Hematopoietic multipotent progenitor cell treated with erythropoietin and hydrocortisone succinate and interleukin-3 and kit ligand, for 4 days (in vitro differentiated cells): ENCODE data around the gene FLT3.
"Not testable (repeated sequence)": the region's sequence is repeated elsewhere in the genome, so short reads cannot be mapped to it uniquely, and the experiment has no call there.

ENCODE experiments used
- DNase-seq: peaks from one replicate; pipeline ENCODE4 v3.0.0-alpha.2; 2015

FLT3 gene

GRCh38 chr13:27971236-27971645, 129.1 kb downstream of the FLT3 start:
- no peak for DNase-seq

DNA sequence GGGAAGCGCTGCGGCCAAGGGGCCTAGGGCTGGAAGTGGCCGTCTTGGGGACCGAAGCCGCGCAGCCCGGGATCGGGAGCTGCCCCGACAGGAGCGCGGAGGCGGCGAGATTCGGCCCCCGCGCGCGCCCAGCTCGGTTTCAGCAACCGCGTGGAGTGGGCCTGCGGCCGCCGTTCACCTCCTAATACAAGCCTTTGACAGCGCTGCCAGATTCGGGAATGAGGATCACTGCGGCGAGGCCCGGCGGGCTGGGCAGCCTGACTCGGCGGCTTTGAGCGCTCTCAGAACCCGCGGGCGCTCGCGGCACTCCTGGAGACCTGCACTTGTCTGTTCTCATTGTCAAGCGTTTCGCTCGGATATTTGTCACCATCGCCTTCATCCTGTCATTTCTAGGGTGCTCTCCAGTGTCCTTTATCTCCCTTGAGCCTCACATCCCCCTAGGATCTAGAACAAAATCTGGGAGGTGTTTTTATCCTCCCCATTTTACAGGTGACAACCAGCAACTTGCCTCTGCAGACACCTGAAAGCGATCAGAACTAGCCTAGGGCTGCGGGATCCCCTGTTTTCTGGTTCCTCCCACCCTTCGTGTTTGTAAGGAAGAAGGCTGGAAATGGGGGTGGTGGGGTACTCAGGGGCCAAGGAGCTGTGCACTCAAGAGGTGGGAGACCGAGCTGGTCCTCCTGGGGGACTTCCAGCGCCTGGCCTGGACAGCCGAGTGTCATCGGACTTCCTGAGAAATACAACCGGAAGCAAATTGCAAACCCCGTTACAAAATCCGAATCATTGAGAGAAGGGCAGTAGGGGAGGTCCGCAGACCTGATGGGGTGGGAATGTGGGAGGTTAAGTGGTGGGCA, 129.8 kb downstream of the FLT3 start:
- no peak for DNase-seq

- DNase-seq = no peak
Observed at GRCh38 chr13:27969866-27970229, 130.5 kb downstream of the FLT3 start.

DNA sequence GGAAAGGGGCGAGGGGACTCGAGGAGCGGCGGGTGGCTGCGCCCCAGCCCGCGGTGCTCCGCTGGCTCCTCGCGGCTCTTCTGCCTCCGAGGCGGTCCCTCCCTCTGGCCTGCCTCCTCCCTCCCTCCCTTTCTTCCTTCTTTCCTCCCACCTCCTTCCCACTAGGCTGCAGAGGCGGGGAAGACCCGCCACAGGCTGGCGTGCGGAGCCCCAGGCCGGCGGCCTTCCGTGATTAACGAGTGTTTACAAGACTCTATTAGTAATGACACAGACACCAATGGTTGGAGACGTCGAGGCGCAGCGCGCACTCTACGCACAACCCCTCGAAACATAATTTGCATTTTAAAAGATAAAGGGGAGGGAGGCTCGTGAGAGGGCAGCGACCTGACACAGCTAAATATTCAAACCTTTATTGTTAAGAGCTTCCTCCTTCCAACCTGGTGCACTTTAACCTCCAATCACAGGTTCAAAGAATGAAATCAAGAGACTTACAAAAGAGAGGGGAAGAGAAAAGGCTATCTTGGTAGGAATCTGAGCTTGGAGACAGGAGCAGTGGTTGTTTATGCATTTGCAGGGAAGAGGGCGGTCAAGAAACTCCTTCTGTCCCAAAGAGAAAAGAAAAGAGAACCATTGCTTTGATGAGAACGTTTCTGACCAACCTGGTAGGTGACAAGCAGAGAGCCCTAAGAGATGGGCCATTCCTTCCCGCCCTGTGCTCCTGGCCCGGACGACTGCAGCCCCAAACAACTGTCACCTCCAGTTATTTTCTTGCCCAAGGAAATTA, 131.1 kb downstream of the FLT3 start, which contains the start of gene CDX2:
Gene CDX2 (minus strand): TSS at position 234 of the 784 bp plus-strand sequence. CDS start 309 bp downstream, outside the sequence.
- DNase-seq = no peak

DNA sequence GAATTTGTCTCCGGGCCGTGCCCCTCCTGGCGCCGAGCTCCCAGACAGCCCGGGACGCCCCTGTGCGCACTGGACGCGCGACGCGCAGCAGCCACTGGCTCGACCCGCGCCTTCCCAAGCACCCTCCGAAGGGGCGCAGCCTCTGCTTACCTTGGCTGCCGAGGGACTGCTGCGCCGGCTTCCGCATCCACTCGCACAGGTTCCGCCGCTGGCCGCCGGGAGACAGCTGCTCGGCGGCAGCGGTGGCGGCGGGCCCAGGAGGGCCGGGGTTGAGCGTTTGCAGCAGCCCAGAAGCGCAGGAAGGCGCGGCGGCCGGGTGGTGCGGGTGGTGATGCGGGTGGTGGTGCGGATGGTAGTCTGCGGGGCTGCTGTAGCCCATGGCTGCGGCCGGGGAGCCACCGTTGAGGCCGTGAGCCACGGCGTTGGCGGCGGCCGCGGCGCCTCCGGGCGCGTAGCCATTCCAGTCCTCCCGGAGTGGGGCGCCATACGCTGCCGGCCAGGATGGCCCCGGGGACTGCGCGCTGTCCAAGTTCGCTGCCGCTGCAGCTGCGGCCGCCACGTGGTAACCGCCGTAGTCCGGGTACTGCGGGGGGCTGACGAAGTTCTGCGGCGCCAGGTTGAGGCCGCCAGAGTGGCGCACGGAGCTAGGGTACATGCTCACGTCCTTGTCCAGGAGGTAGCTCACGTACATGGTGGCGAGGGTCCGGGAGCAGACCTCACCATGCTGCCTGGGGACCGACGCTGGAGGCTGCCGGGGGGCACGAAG, 131.9 kb downstream of the FLT3 start:
- no peak for DNase-seq

GRCh38 chr13:27967736-27968315, 132.6 kb downstream of the FLT3 start:
- DNase-seq = no peak

DNA sequence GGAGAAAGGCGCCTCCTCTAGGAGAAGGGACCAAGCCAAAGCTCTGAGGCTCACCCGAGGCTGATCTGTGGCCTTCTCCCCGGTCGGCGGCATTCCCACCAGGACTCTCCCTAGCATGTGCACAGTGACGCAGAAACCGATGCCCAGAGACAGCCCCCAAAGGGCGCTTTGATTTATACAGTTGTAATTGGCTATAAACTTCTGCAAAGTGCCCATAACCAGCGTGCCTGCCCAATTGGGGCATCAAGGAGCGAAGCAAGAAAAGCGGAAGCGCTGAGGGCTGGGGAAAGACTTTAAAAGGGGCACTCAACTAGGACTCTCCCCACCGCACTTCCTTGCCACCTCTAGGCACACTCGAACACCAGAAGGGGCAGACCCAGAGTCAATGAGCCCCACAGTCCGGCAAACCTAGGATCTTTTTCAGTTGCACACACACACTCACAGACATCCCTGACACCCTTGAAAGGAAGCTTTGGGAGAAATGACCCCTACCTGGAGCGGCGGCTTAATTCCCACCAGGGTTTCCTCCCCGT, 133.1 kb downstream of the FLT3 start:
- peak; percentile 60 for DNase-seq

- DNase-seq = no peak
Observed at GRCh38 chr13:27966641-27967202, 133.7 kb downstream of the FLT3 start.

DNA sequence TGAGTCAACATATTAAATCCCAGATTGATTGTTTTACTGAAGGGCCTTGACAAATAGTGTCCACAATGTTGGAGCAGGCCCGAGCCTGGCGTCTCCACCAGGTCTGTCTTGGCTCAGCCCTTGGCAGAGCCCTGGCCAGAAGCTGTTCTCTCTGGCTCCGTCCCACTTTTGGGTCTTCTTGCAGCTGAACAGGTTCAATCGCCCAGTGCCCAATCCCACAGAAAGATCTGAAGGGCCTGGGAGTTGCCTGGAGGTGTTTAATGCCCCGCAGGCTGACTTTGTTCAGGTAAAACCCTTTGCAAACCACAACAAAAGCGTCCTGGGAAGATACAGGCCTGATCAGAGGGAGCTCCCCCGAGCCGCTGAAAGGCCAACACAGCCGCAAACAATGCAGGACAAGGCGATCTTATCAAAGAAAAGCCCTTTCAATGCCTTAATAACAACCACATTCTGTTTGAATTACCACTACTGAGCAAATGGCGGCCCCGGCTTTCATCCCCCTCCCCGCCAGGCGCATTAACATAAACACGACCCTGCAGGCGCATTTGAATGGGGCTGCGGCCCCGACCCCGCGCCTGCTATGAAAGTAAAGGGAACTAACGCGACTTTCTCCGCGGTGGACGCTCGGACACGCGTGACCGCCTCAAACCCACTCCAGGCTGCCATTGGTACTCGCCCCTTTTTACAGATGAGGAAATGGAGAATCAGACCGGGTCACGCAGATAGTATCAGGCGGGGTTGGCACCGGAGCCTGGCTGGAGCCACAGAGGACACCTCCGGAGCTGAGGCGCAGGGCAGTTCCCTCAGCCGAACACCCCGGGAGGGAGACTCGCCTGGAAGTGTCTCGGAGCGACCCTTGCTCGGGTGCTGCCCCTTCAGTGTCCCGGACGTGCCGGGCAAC, 134.4 kb downstream of the FLT3 start:
- no peak for DNase-seq

DNA sequence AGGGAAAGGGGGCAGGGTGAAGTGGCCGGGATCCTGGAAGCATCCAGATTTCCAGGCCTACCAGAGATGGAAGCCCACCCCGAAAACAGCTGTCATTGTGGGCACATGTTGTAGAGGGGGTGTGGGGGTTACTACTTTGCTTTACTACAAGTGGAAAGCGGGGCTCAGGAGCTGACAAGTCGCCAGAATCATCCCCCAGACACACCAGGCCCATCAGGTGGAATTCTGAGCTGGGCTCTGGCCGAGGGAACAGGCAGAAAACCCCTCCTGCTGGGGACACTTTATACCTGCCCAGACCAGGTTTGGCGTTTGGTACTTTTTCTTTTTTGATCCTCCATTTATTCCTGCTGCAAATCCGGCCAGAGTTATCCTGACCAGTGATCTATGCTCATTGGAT, 135.0 kb downstream of the FLT3 start:
- no peak for DNase-seq

- no peak for DNase-seq
Observed at GRCh38 chr13:27964741-27965323, 135.5 kb downstream of the FLT3 start.

GRCh38 chr13:27964206-27964605, 136.2 kb downstream of the FLT3 start:
- DNase-seq = not testable (repeated sequence)

DNA sequence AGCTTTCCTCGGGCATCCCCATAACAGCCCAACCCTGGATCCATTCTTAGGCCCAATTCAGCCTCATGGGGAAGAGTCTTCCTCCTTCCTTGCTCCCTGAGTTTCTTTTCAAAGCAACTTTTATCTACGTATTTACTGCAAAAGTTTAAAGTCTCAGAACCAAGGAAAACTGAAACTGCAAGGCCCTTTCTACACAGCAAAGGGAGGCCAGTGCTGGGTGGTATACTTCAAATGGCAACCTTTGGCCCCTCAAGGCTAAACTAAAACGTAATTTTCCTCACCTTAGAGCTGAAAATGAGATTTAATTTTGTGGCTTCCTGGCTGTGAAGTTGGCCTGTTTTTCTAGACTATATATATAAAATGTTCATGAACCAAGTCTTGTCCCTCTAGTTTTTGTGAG, 136.9 kb downstream of the FLT3 start:
- DNase-seq = no peak

GRCh38 chr13:27962982-27963381, 137.4 kb downstream of the FLT3 start:
- no peak for DNase-seq

DNA sequence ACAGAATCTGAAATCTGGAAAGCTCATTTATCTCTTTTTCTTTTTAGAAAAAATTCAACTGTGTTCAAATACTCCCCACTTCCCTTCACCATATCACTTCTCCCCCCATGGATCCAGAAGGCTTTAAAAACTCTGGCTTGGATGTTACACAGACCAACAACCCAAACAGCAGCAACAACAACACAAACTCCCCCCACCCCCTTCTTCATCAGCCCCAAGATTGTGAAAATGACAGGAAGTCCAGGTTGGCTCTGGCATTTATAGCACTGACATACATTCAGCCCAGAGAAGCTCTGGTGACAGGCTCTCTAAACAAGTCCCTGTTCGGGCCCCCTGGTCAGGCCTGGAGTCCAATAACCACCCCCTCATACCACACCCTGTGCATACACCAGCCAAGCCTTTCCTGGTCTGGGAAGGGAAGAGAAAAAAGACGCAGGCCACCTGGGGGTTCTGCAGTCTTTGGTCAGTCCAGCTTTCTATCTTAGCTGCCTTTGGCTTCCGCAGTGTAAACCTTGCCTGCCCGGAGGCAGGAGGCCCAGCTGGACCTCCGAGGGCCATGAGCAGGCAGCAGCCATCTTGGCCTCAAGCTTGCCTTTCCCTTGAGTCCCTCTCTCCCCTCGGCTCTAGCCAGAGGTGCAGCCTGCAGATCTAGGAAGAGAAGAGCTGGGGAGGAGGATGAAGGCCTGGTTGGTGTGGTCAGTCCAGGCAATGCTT, 138.1 kb downstream of the FLT3 start:
- DNase-seq = no peak

DNA sequence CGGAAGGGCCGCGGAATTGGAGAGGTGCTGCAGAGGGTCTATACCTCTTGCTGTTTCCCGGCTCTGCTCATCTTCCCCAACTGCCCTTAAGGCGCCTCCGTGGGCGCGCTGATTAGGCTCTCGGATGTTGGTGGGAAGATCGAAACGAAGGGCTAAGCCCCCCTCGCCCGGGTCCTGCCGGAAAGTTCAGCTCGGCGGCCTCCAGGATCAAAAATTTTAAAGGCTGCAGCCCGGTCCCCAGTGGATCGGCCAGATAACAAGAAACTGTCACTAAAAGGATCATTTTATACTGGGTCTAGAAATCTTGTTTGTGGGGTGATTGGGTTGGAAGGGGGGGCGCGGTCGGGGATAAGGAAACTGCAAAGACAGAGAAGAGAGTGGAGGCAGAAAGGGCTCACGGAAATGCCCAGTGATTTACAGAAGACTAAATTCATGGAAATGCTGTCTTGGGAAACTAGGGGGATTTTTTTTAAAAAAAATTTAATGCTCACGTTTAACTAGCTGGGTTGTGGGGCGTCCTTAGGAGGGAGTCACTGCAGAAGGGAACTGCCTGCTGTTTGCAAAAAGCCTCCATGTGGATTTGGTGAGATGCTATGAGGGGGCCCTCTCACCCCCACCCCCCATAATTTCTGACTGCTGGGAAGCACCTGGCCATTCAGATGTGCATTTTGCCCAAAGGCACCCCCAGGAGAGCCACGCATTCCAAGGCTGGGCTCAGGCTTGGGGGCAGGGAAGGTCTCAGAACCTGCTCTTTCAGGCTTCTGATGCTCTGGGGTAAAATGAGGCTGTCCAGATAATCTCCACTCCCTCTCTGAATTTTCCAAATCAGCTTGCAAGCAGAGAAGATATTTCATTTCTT, 138.9 kb downstream of the FLT3 start:
- no peak for DNase-seq

- peak; percentile 61 for DNase-seq
Observed at GRCh38 chr13:27960362-27961226, 139.8 kb downstream of the FLT3 start.

- no peak for DNase-seq
Observed at GRCh38 chr13:27959976-27960361, 140.4 kb downstream of the FLT3 start.
